Dedifferentiated amniotic fluid mesenchymal stem cell (primary cell): Measurements from ENCODE around the gene NPIPB6.

Experiments
- DNase-seq: peaks from one replicate; pipeline ENCODE4 v3.0.0-alpha.2; 2016; ENCODE audit errors: extremely low spot score

Gene NPIPB6

GRCh38 chr16:28298511-28298878 lies 64.8 kb downstream of the NPIPB6 start:
- DNase-seq, result no peak

GRCh38 chr16:28297784-28298510 lies 65.4 kb downstream of the NPIPB6 start:
- no peak for DNase-seq

GRCh38 chr16:28297308-28297707 lies 66.0 kb downstream of the NPIPB6 start:
- no peak for DNase-seq

- DNase-seq, result no peak
These were observed 68.0 kb downstream of the NPIPB6 start for GRCh38 chr16:28295276-28295675.

- DNase-seq, result no peak
These were observed 69.1 kb downstream of the NPIPB6 start for GRCh38 chr16:28294201-28294600.

GRCh38 chr16:28293601-28293960 lies 69.7 kb downstream of the NPIPB6 start:
- no peak for DNase-seq

GRCh38 chr16:28292731-28293600 lies 70.3 kb downstream of the NPIPB6 start:
- DNase-seq, result no peak
